ENCODE data around the gene CDH23.
A peak's percentile ranks its signal among the peaks of the same experiment; 100 is the strongest.

DNA sequence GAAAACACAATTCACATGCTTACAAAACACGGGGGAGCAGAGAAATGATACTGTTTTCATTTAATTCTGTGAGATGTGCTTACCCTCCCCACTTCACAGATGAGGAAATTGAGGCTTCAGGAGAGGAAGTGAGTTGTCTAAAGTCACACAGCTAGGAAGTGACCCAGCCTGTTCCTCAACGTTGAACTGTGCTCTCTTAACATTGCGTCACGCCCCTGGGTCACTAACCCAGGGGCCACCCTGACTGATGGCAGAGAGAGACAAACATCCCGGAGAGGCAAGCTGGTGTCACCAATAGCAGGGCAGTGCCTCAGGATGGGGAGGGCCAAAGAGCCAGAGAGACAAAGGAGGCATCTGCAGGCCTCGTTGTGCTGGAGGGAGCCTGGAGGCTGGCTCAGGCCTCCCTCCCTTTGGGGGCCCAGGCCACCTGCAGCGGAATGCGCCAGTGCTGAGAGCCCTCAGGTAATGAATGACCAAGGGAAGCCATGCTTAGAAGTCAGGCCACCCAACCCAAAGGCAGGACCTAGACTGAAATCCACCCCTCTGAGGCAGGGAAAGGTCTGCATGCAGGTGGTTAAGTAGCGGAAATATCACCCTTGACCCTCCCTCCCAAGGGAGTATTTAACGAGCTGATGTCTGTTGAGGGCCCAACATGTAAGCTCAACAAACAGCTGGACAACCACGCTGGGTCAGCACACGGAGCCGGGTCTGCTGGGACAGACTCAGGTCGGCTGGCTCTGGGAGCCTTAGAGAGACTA lies 241.5 kb downstream of the CDH23 start:
- TF ChIP-seq ERF (CRISPR knock-in tag; IDR thresholded peaks at IDR 0.05) (peak; percentile 64; the same call in 1 of the 2 replicates), TAF1 (IDR thresholded peaks at IDR 0.05; ENCODE audit: control insufficient read depth, extremely low read depth, insufficient read depth, low read length, severe bottlenecking) (no peak), ZBTB1 (CRISPR knock-in tag; IDR thresholded peaks at IDR 0.05; ENCODE audit: borderline replicate concordance, low read depth) (no peak)
- TF ChIP-seq, protein P1, sequence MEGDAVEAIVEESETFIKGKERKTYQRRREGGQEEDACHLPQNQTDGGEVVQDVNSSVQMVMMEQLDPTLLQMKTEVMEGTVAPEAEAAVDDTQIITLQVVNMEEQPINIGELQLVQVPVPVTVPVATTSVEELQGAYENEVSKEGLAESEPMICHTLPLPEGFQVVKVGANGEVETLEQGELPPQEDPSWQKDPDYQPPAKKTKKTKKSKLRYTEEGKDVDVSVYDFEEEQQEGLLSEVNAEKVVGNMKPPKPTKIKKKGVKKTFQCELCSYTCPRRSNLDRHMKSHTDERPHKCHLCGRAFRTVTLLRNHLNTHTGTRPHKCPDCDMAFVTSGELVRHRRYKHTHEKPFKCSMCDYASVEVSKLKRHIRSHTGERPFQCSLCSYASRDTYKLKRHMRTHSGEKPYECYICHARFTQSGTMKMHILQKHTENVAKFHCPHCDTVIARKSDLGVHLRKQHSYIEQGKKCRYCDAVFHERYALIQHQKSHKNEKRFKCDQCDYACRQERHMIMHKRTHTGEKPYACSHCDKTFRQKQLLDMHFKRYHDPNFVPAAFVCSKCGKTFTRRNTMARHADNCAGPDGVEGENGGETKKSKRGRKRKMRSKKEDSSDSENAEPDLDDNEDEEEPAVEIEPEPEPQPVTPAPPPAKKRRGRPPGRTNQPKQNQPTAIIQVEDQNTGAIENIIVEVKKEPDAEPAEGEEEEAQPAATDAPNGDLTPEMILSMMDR (IDR thresholded peaks at IDR 0.05 in 2 of 3, conservative IDR thresholded peaks at IDR 0.05 in 1 of 3; ENCODE audit: insufficient read depth in 2 of 3, low read depth in 1 of 3, low read length in 3 of 3): no peak
- TF ChIP-seq, protein P2, sequence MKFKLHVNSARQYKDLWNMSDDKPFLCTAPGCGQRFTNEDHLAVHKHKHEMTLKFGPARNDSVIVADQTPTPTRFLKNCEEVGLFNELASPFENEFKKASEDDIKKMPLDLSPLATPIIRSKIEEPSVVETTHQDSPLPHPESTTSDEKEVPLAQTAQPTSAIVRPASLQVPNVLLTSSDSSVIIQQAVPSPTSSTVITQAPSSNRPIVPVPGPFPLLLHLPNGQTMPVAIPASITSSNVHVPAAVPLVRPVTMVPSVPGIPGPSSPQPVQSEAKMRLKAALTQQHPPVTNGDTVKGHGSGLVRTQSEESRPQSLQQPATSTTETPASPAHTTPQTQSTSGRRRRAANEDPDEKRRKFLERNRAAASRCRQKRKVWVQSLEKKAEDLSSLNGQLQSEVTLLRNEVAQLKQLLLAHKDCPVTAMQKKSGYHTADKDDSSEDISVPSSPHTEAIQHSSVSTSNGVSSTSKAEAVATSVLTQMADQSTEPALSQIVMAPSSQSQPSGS (CRISPR knock-in tag; IDR thresholded peaks at IDR 0.05): no peak
